Stimulated activated CD4-positive, alpha-beta T cell treated with anti-CD3 and anti-CD28 coated beads, TNF-alpha, amount 100 ng/mL, for 4 hours (primary cell): ENCODE results near the gene BASP1.
"Not testable (repeated sequence)": the region's sequence is repeated elsewhere in the genome, so short reads cannot be mapped to it uniquely, and the experiment has no call there.

Source experiments
- DNase-seq, 3 experiments: peaks; one replicate each; pipeline ENCODE4 v3.0.0-alpha.2; 2020; ENCODE audit warnings: low read depth in 3 of 3

The BASP1 gene

DNA sequence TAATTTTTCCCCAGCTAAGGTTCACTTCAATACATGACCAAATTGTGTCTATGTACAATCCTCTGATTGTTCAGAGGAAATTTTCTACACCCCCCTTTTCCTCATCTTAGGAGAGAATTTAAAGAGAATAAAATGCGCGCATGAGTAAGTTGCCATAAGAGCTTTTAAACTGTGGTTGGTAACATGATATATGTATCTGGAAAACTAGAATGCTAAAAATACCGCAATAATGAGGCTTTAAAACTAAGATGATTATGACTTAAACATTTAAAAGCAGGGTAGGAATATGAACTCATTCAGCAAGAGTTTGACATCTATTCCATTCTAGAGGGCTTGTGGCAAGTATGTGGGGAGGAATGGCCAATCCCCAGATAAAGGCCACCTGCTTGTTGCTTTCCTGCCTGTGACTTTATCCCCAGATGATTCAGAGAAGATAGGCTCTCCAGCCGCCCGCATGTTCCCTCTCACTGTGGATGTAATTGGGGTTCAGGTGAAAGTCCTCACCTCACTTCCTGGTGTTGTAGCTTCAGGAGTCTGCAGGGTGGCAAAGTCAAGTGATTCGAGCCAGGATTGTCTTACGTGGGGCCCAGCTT, 26.5 kb upstream of the BASP1 start:
- no peak for DNase-seq

DNA sequence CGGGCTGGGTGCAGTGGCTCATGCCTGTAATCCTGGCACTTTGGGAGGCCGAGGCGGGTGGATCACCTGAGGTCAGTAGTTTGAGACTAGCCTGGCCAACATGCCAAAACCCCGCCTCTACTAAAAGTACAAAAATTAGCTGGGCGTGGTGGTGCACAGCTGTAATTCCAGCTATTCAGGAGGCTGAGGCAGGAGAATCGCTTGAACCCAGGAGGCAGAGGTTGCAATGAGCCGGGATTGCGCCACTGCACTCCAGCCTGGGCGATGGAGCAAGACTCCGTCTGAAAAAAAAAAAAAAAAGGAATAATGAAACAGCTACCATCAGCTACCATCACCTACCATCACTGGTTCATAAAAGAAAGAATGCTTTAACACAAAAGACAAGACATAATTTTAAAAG, 25.9 kb upstream of the BASP1 start:
- DNase-seq = not testable (repeated sequence)

DNA sequence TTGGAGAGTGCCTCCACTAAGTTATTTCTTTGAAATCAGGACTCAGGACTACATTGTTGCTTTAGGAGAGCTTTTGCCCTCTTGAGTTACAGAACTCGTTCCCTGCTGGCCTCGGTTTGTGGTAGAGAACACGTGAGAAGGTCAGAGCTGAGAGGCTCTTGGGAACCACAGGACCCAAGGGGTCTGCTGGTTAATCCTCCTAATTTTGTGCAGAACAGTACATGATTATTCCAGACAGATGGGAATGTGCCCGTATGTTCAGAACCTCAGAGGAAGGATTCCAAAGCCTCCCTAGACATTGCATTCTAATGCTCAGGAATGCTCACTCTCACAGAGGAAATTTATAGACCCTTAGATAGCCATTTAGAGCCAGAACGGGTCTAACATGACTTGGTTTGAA, 25.2 kb upstream of the BASP1 start:
- DNase-seq = no peak

DNA sequence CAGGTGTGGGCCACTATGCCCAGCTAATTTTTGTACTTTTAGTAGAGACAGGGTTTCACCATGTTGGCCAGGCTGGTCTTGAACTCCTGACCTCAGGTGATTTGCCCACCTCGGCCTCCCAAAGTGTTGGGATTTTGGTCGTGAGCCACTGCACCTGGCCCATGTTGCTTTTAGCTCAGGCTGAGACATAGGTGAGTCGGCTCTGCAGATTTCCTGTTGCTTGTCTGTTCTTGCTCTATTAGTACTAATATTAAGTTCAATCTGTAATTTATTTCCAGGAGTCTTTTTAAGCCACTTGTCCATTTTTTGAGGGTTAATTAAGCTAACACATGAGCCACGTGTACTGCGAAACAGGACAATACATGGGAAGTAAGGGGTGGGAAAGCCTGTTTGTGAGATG, 21.4 kb upstream of the BASP1 start:
- no peak for DNase-seq

DNA sequence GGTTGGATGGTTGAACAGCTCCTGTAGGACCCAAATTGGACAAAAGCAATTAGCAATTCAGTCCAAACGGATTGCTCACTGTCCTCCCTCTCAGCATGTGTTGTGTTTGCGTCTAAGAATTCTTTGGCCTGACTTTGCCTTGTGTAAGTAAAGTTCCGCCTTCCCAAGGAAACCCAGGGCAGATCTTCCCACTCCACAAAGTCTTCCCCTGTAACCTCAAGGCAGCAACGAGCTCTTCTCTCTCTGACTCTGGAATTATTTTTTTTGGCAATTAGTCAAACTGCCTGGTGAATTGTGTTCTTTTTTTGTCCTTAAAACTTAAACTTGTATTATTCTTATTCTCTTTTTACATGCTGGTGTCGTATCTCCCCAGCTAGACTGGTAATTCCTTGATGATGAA, 20.7 kb upstream of the BASP1 start:
- DNase-seq = no peak

DNA sequence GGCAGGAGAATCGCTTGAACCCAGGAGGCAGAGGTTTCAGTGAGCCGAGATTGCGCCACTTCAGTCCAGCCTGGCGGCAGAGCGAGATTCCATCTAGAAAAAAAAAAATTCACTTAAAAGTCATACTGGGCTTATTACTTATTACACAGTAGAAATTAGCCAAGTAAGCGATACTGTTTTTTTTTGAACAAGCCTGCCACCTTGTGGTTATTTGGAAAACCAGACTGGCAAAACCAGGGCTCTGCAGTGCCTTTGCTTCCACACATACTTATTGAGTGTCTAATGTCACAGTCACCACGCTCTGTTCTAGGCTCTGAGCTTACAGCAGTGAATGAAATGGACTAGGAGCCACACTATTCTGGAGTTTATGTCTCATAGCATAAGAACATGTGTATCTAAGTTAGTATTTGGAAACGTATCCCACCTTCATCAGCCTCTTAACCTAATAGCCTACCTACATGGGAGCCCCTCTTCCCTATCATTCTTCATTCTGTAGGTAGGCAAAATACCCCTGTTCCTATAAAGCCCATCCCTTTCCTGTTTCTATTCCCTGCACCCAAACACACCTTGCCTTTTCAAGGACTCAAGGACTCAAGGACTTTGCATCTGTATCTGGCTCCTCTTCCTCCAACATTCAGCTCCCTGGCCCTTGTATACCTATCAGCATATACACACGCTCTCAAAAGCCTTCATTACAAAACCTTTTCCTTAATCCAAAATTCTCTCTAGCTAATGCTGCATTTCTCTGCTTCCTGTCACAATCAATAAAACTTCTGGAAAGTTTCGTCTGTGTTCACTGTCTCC, 13.9 kb upstream of the BASP1 start:
- DNase-seq = no peak

DNA sequence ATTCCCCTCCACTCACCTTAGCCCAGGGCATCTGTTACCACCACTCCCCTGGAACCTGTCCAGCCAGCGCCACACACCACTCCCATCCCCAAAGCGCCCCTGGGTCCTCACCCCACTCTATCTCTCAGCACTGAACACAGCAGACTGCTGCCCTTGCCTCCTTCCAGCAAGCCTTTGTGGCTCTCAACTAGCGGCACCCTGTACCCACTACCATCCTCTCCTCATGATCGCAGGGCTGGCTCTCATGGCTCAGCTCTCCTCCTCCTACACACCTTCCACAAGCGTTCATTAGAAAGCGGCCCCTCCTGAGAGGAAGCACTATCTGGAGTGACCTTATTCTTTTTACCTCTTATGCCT, 13.3 kb upstream of the BASP1 start:
- no peak for DNase-seq

DNA sequence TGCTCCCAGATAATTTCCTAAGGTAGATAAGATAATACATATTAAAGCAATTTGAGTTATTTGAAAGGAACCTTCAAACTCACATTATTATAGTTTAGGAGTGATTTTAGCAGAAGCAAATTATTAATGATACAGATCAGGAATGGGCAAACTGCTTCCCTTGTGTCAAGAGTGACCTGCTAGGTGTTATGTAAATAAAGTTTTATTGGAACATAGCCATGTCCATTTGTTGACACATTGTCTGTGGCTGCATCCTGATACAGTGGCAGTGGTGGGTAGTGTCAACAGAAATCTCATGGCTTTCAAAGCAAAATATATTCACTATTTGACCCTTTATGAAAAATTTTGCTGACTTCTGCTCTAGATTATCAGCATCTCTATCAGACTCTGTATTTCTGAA, 11.4 kb upstream of the BASP1 start:
- DNase-seq = no peak

DNA sequence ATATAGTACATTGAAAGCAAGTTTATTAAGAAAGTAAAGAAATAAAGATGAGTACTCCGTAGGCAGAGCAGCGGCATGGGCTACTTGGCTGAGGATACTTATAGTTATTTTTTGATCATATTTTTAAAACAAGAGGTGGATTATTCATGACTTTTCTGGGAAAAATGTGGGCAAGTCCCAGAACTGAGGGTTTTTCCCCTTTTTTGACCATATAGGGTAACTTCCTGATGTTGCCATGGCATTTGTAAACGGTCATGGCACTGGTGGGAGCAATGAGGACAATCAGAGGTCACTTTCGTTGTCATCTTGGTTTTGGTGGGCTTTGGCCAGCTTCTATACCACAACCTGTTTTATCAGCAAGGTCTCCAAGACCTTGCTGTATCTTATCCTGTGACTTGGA, 5.2 kb upstream of the BASP1 start:
- no peak for DNase-seq

DNA sequence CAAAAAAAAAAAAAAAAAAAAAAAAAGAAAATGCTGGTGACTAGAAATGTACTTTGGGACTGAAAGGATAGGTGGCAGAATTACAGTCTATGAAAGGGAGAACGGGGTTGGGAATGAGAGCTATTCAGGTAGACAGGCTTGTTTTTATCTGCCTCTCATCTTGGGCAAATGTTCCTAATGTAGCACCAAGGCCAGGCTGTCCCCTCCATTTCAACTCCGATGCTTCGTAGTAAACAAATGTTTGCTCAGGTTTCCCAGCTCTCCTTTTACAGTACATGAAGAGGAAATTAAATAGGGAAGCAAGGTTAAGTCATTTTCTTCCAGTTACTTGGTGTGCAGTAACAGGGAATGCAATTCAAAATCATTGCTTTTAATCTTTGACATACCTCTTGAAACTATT, 4.4 kb upstream of the BASP1 start:
- DNase-seq = no peak

DNA sequence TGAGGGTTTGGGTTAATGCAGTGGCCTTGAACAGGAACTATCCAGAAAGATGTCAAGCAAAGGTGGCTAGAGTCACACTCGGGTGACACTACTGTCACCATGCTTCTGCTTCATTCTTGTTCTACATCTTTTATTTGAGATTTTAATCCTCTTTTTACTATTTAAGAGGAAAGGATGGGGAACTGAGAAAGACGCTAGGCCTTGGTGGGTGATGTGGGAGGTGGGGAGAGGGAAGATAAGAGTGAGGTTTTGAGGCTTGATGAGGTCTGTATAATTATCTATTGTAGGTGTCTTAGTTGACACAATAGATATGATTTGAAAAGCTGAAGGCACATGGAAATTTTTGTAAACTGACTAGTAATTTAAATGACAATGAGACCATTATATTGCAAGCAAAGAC, 3.5 kb upstream of the BASP1 start:
- no peak for DNase-seq

DNA sequence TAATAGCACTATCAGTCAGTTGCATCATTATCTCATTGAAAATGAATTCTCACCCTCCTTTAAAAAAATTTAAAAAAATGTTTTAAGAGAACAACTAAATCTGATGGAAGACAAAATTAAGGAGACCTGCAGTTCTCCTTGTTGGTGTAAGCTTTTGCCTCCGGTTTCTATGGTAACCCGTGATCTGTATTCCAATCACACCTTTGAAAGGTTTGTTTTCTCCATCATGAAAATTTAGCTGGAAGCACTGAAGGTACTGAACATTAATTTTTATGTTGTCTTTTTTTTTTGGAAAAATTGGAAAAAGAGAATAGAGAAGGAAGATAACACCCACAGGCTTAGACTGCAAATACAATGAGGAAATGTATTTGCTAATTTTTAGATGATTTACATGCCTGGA, 2.5 kb upstream of the BASP1 start:
- DNase-seq = no peak

DNA sequence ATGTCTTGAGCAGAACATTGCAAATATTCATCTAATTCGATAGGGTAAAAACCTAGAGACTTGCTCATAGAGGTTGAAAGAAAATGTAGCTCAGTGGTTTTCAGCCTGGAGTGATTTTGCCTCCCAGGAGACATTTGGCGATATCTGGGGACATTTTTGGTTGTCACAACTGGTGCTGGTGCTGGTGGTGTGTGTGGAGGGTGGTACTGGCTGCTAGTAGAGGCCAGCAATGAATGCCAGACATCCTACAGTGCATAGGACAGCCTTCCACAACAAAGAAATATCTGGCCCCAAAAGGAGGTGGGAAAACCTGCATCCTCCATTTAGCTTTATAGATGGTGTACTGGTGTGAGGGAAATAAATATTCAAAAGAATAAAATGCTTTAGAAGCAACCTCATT, 2.1 kb upstream of the BASP1 start:
- DNase-seq = no peak

DNA sequence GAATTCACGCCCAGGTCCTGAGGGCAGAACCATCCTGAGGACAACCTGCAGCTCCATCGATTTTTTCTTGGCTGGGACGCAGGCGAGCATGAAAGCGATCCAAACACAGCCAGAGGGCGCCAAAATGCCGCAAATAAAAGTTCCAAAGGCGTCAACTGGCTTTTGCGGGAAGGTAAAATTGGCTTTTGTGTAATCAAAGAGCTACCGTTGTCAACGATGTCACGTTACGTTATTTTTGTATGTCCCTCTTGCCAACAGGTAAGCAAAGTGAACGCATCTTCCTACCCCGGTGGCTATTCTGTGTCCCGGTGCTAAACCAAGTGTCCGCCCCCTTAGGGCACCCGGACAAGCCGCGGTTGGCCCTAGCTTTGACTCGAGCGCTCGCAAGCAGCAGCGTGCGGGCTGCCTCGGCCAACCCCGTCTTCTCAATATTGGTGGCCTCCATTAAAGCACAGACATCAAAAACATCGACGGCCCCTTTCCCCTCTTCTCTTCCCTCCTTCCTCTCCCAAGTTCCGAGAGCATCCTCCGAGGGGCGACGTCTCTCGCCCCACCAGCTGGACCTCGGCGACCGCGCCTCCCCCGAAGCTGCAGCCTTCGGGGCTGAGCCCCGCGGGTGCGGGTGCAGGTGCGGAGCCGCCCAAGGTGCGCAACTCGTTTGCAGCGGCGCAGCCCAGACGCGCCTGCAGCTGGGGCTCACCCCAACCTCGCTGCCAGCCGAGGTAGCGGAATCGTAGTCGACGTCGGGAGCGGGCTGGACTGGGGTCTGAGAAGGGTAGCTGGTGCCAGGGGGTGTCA, 1.1 kb upstream of the BASP1 start:
- peak in 2 of 3 experiments; percentile 10 to 18 for DNase-seq

DNA sequence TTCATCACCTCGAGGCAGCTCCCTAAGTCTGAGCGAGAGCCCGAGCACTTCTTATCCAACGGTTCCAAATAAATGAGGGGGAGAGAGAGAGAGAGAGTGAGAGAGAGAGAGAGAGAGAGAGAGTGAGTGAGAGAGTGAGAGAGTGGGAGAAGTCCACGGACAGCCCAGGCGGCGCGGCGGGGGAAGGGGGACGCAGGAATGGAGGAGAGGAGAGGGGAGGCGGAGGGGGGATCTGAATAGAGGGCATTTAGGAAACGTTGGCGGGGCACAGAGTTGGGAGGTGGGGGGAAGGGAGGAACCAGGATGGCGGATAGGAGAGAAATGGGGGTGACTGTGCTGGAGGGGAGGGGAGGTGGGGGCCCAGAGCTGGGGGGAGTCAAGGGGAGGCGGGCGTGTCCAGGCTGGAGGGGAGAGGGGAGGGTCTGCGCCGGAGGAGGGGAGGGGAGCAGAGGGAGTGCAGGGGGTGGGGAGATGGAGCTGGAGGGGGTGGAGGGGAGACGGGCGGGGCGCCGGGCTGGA, 398 bp upstream of the BASP1 start:
- DNase-seq = no peak

DNA sequence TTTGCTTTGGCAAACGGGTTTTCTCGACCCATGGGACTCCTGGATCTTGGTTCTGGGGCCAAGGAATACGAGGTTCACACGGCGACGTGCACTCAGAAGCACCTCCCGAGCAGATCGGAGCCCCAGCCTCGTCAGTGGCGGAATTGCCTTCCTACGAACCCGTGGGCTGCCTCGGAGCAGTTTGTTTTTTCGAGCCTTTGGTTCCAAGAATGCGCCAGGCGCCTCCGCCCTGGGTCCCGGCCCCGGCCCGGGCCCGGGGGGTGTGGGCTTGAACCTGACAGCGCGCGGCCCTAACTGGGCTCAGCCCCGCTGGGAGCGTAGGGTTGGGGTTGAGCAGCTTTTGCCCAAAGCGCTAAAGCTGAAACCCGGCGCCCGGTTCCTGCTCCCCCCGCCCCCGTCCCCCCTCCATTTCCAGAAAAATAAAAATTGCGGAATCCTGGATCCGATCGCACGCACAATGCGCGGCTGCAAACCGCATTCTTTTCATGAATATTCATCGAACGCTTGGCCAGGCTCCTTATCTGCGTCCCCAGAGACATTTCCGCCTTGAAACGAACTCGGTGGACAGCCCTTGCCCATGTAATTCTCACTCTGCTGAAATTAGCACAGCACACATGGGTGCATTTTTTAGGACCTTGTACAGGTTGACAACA, 1.0 kb downstream of the BASP1 start:
- no peak for DNase-seq

DNA sequence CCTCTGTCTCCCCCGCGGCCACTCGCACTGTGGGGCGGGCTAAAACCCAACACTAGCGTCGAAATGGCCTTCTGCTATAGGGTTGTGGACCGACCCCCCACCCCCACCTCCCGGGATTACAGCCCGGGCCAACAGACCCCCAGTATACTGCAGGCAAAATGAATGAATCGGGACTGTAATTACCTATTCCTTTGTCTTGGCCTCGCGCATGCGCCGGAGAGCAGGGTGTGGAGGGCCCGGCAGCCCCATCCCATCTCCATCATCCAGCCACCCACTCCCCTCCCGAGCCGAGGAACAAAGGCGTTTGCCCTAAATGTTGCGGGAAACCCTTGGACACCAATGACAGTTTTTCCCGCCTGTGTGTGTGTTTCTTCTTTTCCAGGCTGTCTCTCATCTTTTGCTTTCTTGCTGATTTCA, 1.6 kb downstream of the BASP1 start:
- DNase-seq = no peak

DNA sequence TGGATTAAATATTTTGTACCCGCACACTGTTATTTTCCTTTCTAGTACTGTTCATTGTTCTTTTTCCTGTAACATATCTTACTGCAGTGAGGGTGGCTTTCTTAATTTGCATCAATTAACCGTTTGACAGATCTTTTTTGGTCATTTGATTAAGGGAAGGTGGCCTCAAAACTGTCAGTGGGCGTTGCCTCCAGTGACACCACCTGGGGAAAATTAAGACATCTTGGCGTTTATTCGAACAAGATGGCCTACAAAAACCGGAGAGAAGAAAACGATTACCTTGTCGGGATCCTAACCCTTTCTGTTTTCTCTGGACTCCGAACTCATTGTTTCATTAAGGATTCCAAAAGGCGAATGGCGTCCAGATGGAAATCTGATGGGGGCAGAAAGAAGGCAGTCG, 2.0 kb downstream of the BASP1 start:
- no peak for DNase-seq

DNA sequence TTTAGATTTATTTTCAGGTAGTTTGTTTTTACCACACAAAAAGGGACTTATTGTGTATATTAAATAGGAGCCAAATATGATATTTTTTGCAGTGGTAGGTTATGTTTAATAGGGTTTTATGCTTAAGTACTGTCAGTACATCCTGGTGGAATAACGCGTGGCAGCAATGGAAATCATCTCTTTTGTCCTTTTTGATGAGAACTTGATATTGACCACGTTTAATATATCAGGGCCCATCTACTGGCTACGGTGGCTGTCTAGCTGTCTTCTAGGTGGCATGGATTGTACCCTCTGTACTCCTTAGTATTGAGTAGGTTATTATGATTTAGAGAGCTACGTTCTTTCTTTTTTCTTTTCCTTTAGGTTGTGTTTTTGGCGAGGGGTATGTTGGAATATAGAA, 2.6 kb downstream of the BASP1 start:
- no peak for DNase-seq

DNA sequence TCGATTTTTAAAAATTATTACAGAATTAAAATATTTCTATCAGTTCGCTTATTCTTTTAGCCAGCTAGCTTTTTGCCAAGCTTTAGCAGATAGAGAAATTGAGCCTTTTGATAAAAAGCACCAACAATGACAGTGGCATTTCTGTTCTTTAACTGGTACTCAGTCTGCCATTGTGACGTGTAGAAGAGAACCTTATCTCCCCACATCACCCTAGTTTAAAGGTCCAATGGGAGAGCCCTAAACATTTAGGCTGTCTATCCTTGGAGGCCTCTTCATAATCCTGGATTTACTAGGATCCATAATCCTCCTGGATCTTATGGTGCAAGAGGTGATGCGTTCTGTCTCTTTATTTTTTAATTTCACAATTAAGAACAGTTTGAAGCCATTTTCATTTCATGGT, 3.0 kb downstream of the BASP1 start:
- no peak for DNase-seq

DNA sequence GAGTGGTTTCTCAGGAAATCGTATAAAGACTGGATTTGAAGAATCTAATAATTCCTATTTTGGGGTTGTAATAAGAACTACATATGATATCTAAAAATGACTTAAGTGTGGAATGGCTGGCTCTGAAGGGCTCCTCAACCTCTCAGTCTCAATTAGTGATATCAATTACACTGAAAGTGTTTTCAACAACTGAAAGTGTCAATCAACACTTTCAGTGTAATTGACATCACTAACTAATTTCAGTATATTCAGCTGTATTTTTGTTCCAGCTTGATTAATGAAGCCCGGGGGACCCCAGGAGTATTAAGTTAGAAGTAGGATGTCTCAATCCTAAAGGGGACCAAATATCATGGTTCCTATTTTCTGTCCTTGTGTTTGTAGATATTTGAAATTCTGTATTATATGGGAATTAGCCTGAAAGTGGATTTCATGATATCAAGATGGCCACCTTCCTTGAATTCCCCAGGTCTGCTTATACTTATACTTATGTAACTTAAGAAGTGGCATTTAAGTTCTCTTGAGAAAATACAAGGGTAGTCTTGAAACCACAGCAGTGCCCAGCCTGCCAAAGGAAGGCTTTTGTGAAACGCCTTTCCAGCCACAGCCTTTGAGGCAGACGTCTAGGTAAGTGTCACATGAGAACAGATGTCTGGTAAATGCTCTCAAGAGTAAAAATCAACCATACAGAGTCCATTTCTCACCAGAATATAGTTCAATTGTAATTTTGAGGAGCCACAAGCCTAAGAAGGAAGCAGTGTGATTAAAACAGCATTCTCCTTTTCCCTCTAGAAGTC, 4.6 kb downstream of the BASP1 start:
- no peak for DNase-seq
